HuH-7 (cell line): ENCODE data around the gene TRPV4.

Source experiments
- DNase-seq: peaks from one replicate; pipeline ENCODE4 v3.0.0; 2011; ENCODE audit warnings: low spot score

Gene TRPV4

GRCh38 chr12:109827566-109828550 is 5.3 kb downstream of the TRPV4 start:
- DNase-seq: no peak

DNA sequence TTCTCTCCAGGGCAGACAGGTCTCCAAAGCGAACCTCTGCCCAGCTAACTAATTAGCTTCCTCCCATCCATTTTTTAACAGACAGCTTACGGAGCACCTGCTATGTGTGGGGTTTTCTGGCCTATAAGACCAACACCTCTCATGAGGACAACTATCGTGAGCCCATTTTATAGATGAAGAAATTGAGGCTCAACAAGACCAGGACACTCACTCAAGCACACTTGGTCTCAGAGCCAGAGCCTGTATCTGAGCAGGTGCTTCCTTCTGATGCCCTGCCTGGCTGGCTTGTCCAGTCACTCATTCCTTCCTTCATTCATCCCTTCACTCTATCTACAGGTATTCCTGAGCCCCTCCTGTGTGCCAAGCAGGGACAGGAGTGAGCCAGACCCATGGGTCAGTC is 6.1 kb downstream of the TRPV4 start:
- no peak for DNase-seq

DNA sequence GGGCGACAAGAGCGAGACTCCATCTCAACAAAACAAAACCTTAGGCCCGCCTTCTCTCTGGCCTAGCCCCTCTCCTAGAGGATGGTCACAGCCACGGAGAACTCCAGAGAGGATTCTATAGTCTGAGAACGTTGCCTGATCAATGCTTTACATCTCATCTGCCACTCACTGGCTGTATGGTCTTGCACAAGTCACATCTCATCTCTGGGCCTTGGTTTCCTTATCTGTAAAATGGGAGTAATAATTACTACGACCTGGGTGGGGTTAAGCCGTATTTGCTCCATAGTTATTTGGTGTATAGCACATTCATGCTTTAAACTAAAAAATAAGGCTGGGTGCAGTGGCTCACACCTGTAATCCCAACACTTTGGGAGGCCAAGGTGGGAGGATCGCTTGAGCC is 8.5 kb downstream of the TRPV4 start:
- DNase-seq: no peak

DNA sequence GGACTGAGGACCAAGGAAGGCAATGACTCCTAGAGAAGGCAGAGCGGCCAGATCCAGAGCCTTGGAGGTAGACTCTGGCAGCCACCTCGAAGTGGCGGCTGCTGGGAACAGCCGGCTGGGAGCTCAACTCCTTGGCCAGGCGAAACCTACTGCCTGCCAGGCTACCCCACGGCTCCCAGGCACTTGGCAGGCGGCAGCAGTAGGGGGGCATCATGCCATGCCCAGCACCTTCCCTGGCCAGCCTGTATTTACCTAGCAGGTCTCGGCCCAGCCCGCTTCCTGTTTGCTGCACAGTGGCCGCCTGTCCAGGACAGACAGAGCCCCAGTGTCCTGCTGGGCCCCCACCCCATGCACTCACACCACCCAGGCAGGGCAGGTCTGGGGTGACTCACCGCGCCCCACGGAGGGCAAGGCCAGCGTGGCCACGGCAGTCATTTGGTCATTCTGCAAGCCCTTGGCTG is 10.2 kb downstream of the TRPV4 start:
- no peak for DNase-seq

DNA sequence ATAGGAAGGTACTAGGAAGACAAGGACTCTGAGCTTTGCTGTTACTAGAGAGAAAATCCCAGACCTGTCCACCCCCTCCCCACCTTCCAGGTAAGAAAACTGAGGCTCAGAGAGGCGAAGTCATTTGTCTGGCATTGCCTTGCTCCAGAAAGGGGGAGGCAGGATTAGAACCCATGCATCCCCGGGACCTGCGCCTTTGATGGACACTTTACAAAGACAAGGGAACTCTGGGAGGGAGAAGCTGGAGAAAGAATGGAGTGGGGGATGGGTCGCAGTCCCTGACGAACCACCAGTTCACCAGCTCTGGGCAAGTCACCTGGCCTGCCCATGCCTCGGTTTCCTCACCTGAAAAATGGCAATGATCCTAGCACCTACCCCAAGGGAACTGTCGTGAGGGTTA is 10.8 kb downstream of the TRPV4 start:
- DNase-seq: no peak

DNA sequence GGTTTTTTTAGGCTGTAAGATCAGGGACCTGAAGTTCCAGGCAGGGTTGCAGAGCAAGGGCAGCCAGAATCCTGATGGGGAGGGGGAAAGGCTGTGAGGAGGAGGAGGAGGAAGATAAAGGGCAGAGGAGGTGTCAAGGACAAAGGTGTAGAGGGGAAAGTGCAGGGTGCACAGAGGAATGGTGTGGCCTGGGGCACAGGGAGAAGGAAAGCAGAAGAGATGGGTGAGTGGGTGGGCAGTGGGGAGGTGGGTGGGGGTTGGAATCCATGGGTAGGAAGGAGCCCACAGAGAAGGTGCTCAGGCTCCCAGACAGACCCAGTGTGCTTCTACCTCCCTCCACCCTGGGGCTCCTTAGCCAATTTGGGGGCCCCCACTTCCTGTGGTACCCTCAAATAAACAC is 11.2 kb downstream of the TRPV4 start:
- no peak for DNase-seq

GRCh38 chr12:109820816-109821381 is 12.3 kb downstream of the TRPV4 start:
- no peak for DNase-seq

GRCh38 chr12:109818905-109819500 is 14.2 kb downstream of the TRPV4 start:
- DNase-seq: no peak

DNA sequence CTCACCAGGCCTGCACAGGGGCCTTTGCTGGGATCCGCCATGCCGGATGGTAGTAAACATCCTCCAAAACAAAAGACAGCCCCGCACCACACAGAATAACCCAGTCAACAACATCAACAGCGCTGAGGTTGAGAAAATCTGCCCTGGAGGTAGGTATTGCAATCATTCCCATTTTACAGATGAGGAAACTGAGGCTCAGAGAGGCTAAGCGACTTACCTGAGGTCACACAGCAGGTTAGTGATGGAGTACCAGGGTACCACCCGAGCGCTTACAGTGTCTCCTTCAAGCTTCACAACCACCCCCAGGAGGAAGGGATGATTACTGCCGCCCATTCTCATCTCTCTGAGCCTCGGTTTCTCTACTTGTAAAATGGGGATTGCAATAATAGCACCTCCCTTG is 14.9 kb downstream of the TRPV4 start:
- DNase-seq: no peak

GRCh38 chr12:109817627-109818231 is 15.5 kb downstream of the TRPV4 start:
- DNase-seq: no peak

GRCh38 chr12:109816870-109817269 is 16.3 kb downstream of the TRPV4 start:
- no peak for DNase-seq

GRCh38 chr12:109815757-109816617 is 17.2 kb downstream of the TRPV4 start:
- no peak for DNase-seq

DNA sequence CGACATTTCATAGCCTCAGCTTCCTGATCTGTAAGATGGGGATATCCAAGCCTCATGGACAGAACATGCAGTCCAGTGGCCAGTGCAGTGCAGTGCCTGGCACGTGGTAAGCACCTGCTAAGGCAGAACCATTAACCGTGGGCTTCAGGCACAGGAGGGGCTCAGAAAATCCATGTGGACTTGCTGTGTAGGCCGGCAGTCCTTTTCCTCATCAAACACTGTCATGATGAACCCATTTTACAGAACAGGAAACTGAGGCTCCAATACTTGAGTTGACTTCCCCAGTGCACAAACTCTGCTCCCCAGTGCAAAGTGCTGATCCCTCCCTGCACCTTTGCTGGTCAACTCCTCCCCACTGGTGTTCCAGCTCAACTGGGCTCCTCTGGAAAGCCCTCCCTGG is 18.0 kb downstream of the TRPV4 start:
- DNase-seq: no peak

- DNase-seq: no peak
Observed at GRCh38 chr12:109814600-109815150, 18.5 kb downstream of the TRPV4 start.

GRCh38 chr12:109813810-109814416 is 19.3 kb downstream of the TRPV4 start:
- no peak for DNase-seq

- DNase-seq: no peak
Observed at GRCh38 chr12:109811624-109811995, 21.6 kb downstream of the TRPV4 start.

DNA sequence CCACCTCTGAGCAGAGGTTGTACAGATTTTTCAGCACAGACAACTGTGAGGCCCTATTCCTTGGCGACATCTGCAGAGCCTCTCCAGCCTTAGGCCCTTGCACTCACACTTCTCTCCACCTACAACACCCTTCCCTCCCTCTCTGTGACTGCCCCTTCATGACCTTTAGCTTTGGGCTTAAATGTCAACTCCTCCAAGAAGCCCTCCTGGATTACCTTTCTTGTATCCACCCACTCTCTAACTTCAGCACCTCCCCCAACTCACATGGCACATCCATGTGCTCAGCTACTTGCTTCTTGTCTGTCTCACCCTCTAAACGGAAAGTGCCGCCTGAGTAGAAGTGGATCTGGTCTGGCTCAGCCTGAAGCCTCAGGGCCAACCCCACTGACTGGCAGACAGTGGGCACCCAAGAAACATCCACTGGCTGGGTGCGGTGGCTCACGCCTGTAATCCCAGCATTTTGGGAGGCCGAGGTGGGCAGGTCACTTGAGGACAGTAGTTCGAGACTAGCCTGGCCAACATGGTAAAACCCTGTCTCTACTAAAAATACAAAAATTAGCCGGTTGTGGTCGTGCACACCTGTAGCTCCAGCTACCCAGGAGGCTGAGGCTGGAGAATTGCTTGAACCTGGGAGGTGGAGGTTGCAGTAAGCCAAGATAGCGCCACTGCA is 22.1 kb downstream of the TRPV4 start:
- no peak for DNase-seq

DNA sequence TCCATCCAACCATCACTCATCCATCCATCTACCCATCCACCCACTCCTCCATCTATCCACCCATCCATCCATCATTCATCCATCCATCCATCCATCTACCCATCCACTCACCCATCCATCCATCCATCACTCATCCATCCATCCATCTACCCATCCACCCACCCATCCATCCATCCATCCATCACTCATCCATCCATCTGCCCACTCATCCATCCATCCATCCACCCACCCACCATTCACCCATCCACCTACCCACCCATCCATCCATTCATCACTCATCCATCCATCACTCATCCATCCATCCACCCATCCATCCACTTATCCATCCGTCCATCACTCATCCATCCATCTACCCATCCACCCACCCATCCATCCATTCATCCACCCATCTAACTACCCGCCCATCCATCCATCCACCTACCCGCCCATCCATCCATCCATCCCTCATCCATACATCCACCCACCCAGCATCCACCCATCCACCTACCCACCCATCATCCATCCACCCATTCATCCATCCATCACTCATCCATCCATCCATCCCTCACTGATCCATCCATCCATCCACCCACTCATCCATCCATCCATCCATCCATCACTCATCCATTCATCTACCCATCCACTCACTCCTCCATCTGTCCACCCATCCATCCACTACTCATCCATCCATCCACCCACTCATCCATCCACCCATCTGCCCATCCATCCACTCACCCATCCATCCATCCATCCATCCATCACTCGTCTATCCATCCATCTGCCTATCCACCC is 24.1 kb downstream of the TRPV4 start:
- no peak for DNase-seq

DNA sequence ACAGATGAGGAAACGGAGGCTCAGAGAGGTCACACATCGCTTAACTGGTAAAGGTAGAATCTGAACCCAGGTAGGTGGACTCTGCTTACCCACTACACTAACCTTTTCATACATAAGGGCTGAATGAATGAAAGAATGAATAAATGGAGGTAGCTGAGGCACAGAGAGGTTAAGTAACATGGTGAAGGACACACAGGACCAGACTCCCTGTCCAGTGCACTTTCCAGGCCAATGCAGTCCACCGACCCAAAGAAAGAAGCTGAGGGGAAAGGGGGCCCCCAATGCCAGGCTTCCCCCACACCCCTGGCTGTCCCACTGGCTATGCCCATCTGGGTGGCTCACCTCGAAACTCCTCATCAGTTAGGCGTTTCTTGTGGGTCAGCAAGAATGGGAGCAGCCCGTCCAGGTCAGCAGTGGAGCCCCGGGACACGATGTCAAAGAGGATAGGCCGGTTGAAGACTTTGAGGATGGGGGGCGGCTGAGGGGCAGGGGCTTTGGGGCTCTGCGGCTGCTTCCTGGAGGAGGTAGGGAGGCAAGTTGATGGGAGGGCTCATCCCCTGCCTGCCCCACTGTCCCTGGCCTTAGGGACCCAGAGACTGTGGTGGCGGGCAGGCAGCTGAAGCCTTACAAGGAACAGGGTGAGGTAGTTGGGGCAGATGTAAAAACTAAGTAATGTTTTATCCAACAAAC is 25.1 kb downstream of the TRPV4 start:
- DNase-seq: no peak
